IPS-20b (cell line): ENCODE data around the gene MTX2.

ENCODE experiments used
- H3K27ac ChIP-seq: one replicate; pipeline ENCODE4 v1.5.1; 2013; ENCODE audit warnings: low read length
- H3K27me3 ChIP-seq: 2 replicates; pipeline ENCODE4 v1.6.1; 2013; ENCODE audit warnings: mild to moderate bottlenecking, low read length, inconsistent platforms; ENCODE audit not compliant: insufficient read depth
- H3K36me3 ChIP-seq: 2 replicates; pipeline ENCODE4 v1.6.1; 2013; ENCODE audit warnings: low read depth, mild to moderate bottlenecking, inconsistent platforms, low read length, moderate library complexity; ENCODE audit not compliant: insufficient read depth
- H3K4me1 ChIP-seq: 2 replicates; pipeline ENCODE4 v1.6.1; 2013; ENCODE audit warnings: mild to moderate bottlenecking, control low read depth, inconsistent platforms, low read length, moderate library complexity; ENCODE audit not compliant: insufficient read depth
- H3K4me3 ChIP-seq: 2 replicates; pipeline ENCODE4 v1.5.1; 2013; ENCODE audit warnings: mild to moderate bottlenecking, low read length, inconsistent platforms
- H3K9ac ChIP-seq: 2 replicates; pipeline ENCODE4 v1.6.1; 2013; ENCODE audit warnings: low read depth, mild to moderate bottlenecking, inconsistent platforms, low read length, moderate library complexity
- H3K9me3 ChIP-seq: 2 replicates; pipeline ENCODE4 v1.6.1; 2013; ENCODE audit warnings: mild to moderate bottlenecking, low read depth, low read length, inconsistent platforms; ENCODE audit not compliant: insufficient read depth

The MTX2 gene

GRCh38 chr2:176261136-176261535, 8.1 kb upstream of the MTX2 start:
- Histone ChIP-seq H3K9ac (no peak overlapping the region), H3K4me1 (no peaks in the 10 kb centered on the region), H3K4me3 (no peak overlapping the region), H3K9me3 (no peaks in the 10 kb centered on the region), H3K27me3 (no peaks in the 10 kb centered on the region), H3K36me3 (no peaks in the 10 kb centered on the region), H3K27ac (no peak overlapping the region)

- no peak overlapping the region for H3K27ac ChIP-seq
- H3K9me3 ChIP-seq: no peaks in the 10 kb centered on the region
- H3K27me3 ChIP-seq: 0 out of 2 replicates have a peak, but pooled peaks cover 5% of the 10 kb centered on the region
- H3K4me1 ChIP-seq: peaks cover 7% of the 10 kb centered on the region; the same call in 1 of the 2 replicates
- H3K4me3 ChIP-seq: peak overlapping the region; percentile 85
- H3K9ac ChIP-seq: peak overlapping the region; percentile 84; the same call in 1 of the 2 replicates
- H3K36me3 ChIP-seq: no peaks in the 10 kb centered on the region
Measured at GRCh38 chr2:176268976-176269318, 295 bp upstream of the MTX2 start.

- Histone ChIP-seq H3K4me1 (peaks cover 7% of the 10 kb centered on the region; the same call in 1 of the 2 replicates), H3K9me3 (no peaks in the 10 kb centered on the region), H3K4me3 (peak overlapping the region; percentile 85), H3K27ac (peak overlapping the region; percentile 69), H3K9ac (peak overlapping the region; percentile 84), H3K36me3 (no peaks in the 10 kb centered on the region), H3K27me3 (0 out of 2 replicates have a peak, but pooled peaks cover 5% of the 10 kb centered on the region)
Measured at GRCh38 chr2:176270100-176270750, 983 bp downstream of the MTX2 start.

- H3K9me3 ChIP-seq: no peaks in the 10 kb centered on the region
- no peak overlapping the region for H3K27ac ChIP-seq
- H3K36me3 ChIP-seq: no peaks in the 10 kb centered on the region
- peaks cover 7% of the 10 kb centered on the region; the same call in 1 of the 2 replicates for H3K4me1 ChIP-seq
- no peak overlapping the region for H3K4me3 ChIP-seq
- no peak overlapping the region for H3K9ac ChIP-seq
- H3K27me3 ChIP-seq: no peaks in the 10 kb centered on the region
Measured at GRCh38 chr2:176272870-176273459, 3.7 kb downstream of the MTX2 start.

GRCh38 chr2:176278927-176279326, 9.7 kb downstream of the MTX2 start:
- H3K4me1 ChIP-seq: no peaks in the 10 kb centered on the region
- no peak overlapping the region for H3K4me3 ChIP-seq
- no peaks in the 10 kb centered on the region for H3K9me3 ChIP-seq
- no peaks in the 10 kb centered on the region for H3K27me3 ChIP-seq
- no peak overlapping the region for H3K9ac ChIP-seq
- no peaks in the 10 kb centered on the region for H3K36me3 ChIP-seq
- H3K27ac ChIP-seq: no peak overlapping the region

- no peak overlapping the region for H3K27ac ChIP-seq
- H3K4me1 ChIP-seq: no peaks in the 10 kb centered on the region
- no peaks in the 10 kb centered on the region for H3K27me3 ChIP-seq
- no peak overlapping the region for H3K4me3 ChIP-seq
- no peaks in the 10 kb centered on the region for H3K36me3 ChIP-seq
- H3K9me3 ChIP-seq: no peaks in the 10 kb centered on the region
- H3K9ac ChIP-seq: no peak overlapping the region
Measured at GRCh38 chr2:176280156-176280555, 10.9 kb downstream of the MTX2 start.

GRCh38 chr2:176280867-176281658, 11.8 kb downstream of the MTX2 start:
- Histone ChIP-seq H3K27ac (no peak overlapping the region), H3K9me3 (no peaks in the 10 kb centered on the region), H3K27me3 (no peaks in the 10 kb centered on the region), H3K9ac (no peak overlapping the region), H3K36me3 (no peaks in the 10 kb centered on the region), H3K4me1 (no peaks in the 10 kb centered on the region), H3K4me3 (no peak overlapping the region)

- Histone ChIP-seq H3K4me3 (no peak overlapping the region), H3K9ac (no peak overlapping the region), H3K27me3 (no peaks in the 10 kb centered on the region), H3K36me3 (no peaks in the 10 kb centered on the region), H3K4me1 (no peaks in the 10 kb centered on the region), H3K9me3 (no peaks in the 10 kb centered on the region), H3K27ac (no peak overlapping the region)
Measured at GRCh38 chr2:176283291-176284068, 14.2 kb downstream of the MTX2 start.

GRCh38 chr2:176284461-176285049, 15.3 kb downstream of the MTX2 start:
- H3K27me3 ChIP-seq: no peaks in the 10 kb centered on the region
- no peaks in the 10 kb centered on the region for H3K36me3 ChIP-seq
- H3K9ac ChIP-seq: no peak overlapping the region
- H3K4me3 ChIP-seq: no peak overlapping the region
- H3K9me3 ChIP-seq: no peaks in the 10 kb centered on the region
- no peak overlapping the region for H3K27ac ChIP-seq
- H3K4me1 ChIP-seq: no peaks in the 10 kb centered on the region

GRCh38 chr2:176285321-176285720, 16.1 kb downstream of the MTX2 start:
- no peaks in the 10 kb centered on the region for H3K4me1 ChIP-seq
- H3K27me3 ChIP-seq: no peaks in the 10 kb centered on the region
- no peaks in the 10 kb centered on the region for H3K36me3 ChIP-seq
- no peaks in the 10 kb centered on the region for H3K9me3 ChIP-seq
- no peak overlapping the region for H3K27ac ChIP-seq
- no peak overlapping the region for H3K4me3 ChIP-seq
- no peak overlapping the region for H3K9ac ChIP-seq

- Histone ChIP-seq H3K27ac (no peak overlapping the region), H3K9me3 (no peaks in the 10 kb centered on the region), H3K36me3 (no peaks in the 10 kb centered on the region), H3K4me1 (peaks cover 4% of the 10 kb centered on the region; the same call in 1 of the 2 replicates), H3K4me3 (no peak overlapping the region), H3K9ac (no peak overlapping the region), H3K27me3 (no peaks in the 10 kb centered on the region)
Measured at GRCh38 chr2:176291335-176291734, 22.1 kb downstream of the MTX2 start.
